Measurements from ENCODE around the gene APOL1. TPM values are rescaled to one million over a fixed set of nuclear protein-coding genes. Genes with fewer than 3 reads are reported as not detected.
A peak's percentile ranks its signal among the peaks of the same experiment; 100 is the strongest.
"Not testable (repeated sequence)": the region's sequence is repeated elsewhere in the genome, so short reads cannot be mapped to it uniquely, and the experiment has no call there.

The APOL1 gene
- total RNA-seq, 2 donors from 2014 or later: 52.8 to 89.4 TPM

- Mint-ChIP-seq H3K27ac (no peak overlapping the region), H3K4me1 (no peaks in the 10 kb centered on the region), H3K9me3 (no peaks in the 10 kb centered on the region), H3K4me3 (no peak overlapping the region), H3K27me3 (no peaks in the 10 kb centered on the region), H3K36me3 (ENCODE audit: low read depth) (no peaks in the 10 kb centered on the region)
- ATAC-seq (replicated peaks): no peak
Observed at GRCh38 chr22:36245805-36246356, 7.1 kb upstream of the APOL1 start.

GRCh38 chr22:36246718-36247117 lies 6.2 kb upstream of the APOL1 start:
- H3K27me3 Mint-ChIP-seq: no peaks in the 10 kb centered on the region
- no peaks in the 10 kb centered on the region for H3K9me3 Mint-ChIP-seq
- H3K36me3 Mint-ChIP-seq (ENCODE audit: low read depth): no peaks in the 10 kb centered on the region
- no peak overlapping the region for H3K4me3 Mint-ChIP-seq
- H3K27ac Mint-ChIP-seq: no peak overlapping the region
- no peak for ATAC-seq (replicated peaks)
- peaks cover 5% of the 10 kb centered on the region for H3K4me1 Mint-ChIP-seq

GRCh38 chr22:36247955-36248354 lies 5.0 kb upstream of the APOL1 start:
- Mint-ChIP-seq H3K9me3 (no peaks in the 10 kb centered on the region), H3K36me3 (ENCODE audit: low read depth) (peaks cover 1% of the 10 kb centered on the region), H3K27me3 (no peaks in the 10 kb centered on the region), H3K4me3 (no peak overlapping the region), H3K4me1 (peaks cover 15% of the 10 kb centered on the region), H3K27ac (no peak overlapping the region)
- no peak for ATAC-seq (replicated peaks)

GRCh38 chr22:36249160-36249559 lies 3.8 kb upstream of the APOL1 start:
- H3K4me3 Mint-ChIP-seq: no peak overlapping the region
- ATAC-seq (replicated peaks): no peak
- H3K36me3 Mint-ChIP-seq (ENCODE audit: low read depth): peaks cover 13% of the 10 kb centered on the region
- no peaks in the 10 kb centered on the region for H3K27me3 Mint-ChIP-seq
- H3K4me1 Mint-ChIP-seq: peaks cover 23% of the 10 kb centered on the region
- no peaks in the 10 kb centered on the region for H3K9me3 Mint-ChIP-seq
- no peak overlapping the region for H3K27ac Mint-ChIP-seq

GRCh38 chr22:36250292-36250960 lies 2.5 kb upstream of the APOL1 start:
- H3K9me3 Mint-ChIP-seq; H3K27me3 Mint-ChIP-seq; ATAC-seq (replicated peaks); H3K4me3 Mint-ChIP-seq: not testable (repeated sequence)
- Mint-ChIP-seq H3K36me3 (ENCODE audit: low read depth) (peaks cover 26% of the 10 kb centered on the region), H3K27ac (peak overlapping the region; percentile 46), H3K4me1 (peaks cover 25% of the 10 kb centered on the region)

- not testable (repeated sequence) for H3K9me3 Mint-ChIP-seq; H3K27me3 Mint-ChIP-seq; ATAC-seq (replicated peaks)
- Mint-ChIP-seq H3K4me1 (peaks cover 39% of the 10 kb centered on the region), H3K4me3 (peak overlapping the region; percentile 97), H3K36me3 (ENCODE audit: low read depth) (peaks cover 42% of the 10 kb centered on the region), H3K27ac (peak overlapping the region; percentile 97)
Observed at GRCh38 chr22:36251979-36252608, 839 bp upstream of the APOL1 start.

- H3K27ac Mint-ChIP-seq: peak overlapping the region; percentile 97
- no peaks in the 10 kb centered on the region for H3K27me3 Mint-ChIP-seq
- H3K4me1 Mint-ChIP-seq: peaks cover 52% of the 10 kb centered on the region
- peak overlapping the region; percentile 97 for H3K4me3 Mint-ChIP-seq
- ATAC-seq (replicated peaks): peak; percentile 25
- no peaks in the 10 kb centered on the region for H3K9me3 Mint-ChIP-seq
- peaks cover 60% of the 10 kb centered on the region for H3K36me3 Mint-ChIP-seq (ENCODE audit: low read depth)
Observed at GRCh38 chr22:36253523-36254490, 874 bp downstream of the APOL1 start.

GRCh38 chr22:36255572-36255971 lies 2.6 kb downstream of the APOL1 start:
- H3K4me3 Mint-ChIP-seq: peak overlapping the region; percentile 97
- ATAC-seq (replicated peaks); H3K9me3 Mint-ChIP-seq; H3K27me3 Mint-ChIP-seq: not testable (repeated sequence)
- peak overlapping the region; percentile 97 for H3K27ac Mint-ChIP-seq
- H3K36me3 Mint-ChIP-seq (ENCODE audit: low read depth): peaks cover 77% of the 10 kb centered on the region
- peaks cover 57% of the 10 kb centered on the region for H3K4me1 Mint-ChIP-seq

GRCh38 chr22:36256478-36256877 lies 3.5 kb downstream of the APOL1 start:
- peaks cover 86% of the 10 kb centered on the region for H3K36me3 Mint-ChIP-seq (ENCODE audit: low read depth)
- peak overlapping the region; percentile 97 for H3K27ac Mint-ChIP-seq
- H3K27me3 Mint-ChIP-seq: no peaks in the 10 kb centered on the region
- H3K4me1 Mint-ChIP-seq: peaks cover 54% of the 10 kb centered on the region
- H3K9me3 Mint-ChIP-seq: no peaks in the 10 kb centered on the region
- H3K4me3 Mint-ChIP-seq: peak overlapping the region; percentile 97
- ATAC-seq (replicated peaks): peak; percentile 33

GRCh38 chr22:36257308-36257707 lies 4.4 kb downstream of the APOL1 start:
- no peaks in the 10 kb centered on the region for H3K9me3 Mint-ChIP-seq
- H3K27me3 Mint-ChIP-seq: no peaks in the 10 kb centered on the region
- H3K4me3 Mint-ChIP-seq: peak overlapping the region; percentile 97
- H3K27ac Mint-ChIP-seq: peak overlapping the region; percentile 97
- peaks cover 95% of the 10 kb centered on the region for H3K36me3 Mint-ChIP-seq (ENCODE audit: low read depth)
- H3K4me1 Mint-ChIP-seq: peaks cover 47% of the 10 kb centered on the region
- ATAC-seq (replicated peaks): no peak

GRCh38 chr22:36257948-36258670 lies 5.2 kb downstream of the APOL1 start:
- ATAC-seq (replicated peaks): peak; percentile 1
- Mint-ChIP-seq H3K27ac (peak overlapping the region; percentile 87), H3K9me3 (no peaks in the 10 kb centered on the region), H3K4me3 (peak overlapping the region; percentile 97), H3K36me3 (ENCODE audit: low read depth) (peaks cover 100% of the 10 kb centered on the region), H3K4me1 (peaks cover 40% of the 10 kb centered on the region), H3K27me3 (no peaks in the 10 kb centered on the region)

- H3K27me3 Mint-ChIP-seq: no peaks in the 10 kb centered on the region
- peaks cover 36% of the 10 kb centered on the region for H3K4me1 Mint-ChIP-seq
- peak overlapping the region; percentile 97 for H3K4me3 Mint-ChIP-seq
- H3K36me3 Mint-ChIP-seq (ENCODE audit: low read depth): peaks cover 100% of the 10 kb centered on the region
- peak overlapping the region; percentile 87 for H3K27ac Mint-ChIP-seq
- peak; percentile 90 for ATAC-seq (replicated peaks)
- no peaks in the 10 kb centered on the region for H3K9me3 Mint-ChIP-seq
Observed at GRCh38 chr22:36258701-36259614, 6.0 kb downstream of the APOL1 start.
